HepG2 (cell line): ENCODE data around the gene GNL2. TPM values are rescaled to one million over a fixed set of nuclear protein-coding genes. Genes with fewer than 3 reads are reported as not detected.
"Not testable (repeated sequence)": the region's sequence is repeated elsewhere in the genome, so short reads cannot be mapped to it uniquely, and the experiment has no call there.

Experiments used
- ATAC-seq: fragments of 200-7000 bp; cut with Tn5 transposase; 3 replicates; pipeline ENCODE4 v1.9.1; 2020; ENCODE audit warnings: mild to moderate bottlenecking, moderate library complexity
- BruUV-seq: library from RNA; stranded (reverse); fragments of 400-500 nt; replicated peaks from 2 replicates; lab custom pipeline; 2021; lab: Mats Ljungman, UMichigan
- CTCF ChIA-PET: fragments of 300-600 bp; formaldehyde crosslinking; extraction: SDS; loops from one replicate; lab custom pipeline; 2021; ENCODE audit warnings: low total read pairs, inconsistent platforms, low intra/inter-chr PET ratio; lab: Yijun Ruan, JAX
- POLR2A ChIA-PET: fragments of 350-600 bp; sonication (Branson Sonifier 250); formaldehyde crosslinking; loops from one replicate; lab custom pipeline; 2020; ENCODE audit warnings: antibody characterized with exemption, inconsistent platforms; lab: Yijun Ruan, JAX
- DNase-seq: peaks from one replicate; pipeline ENCODE4 v3.0.0-alpha.2; 2015; ENCODE audit warnings: low spot score
- FAIRE-seq: peaks from 3 replicates; lab custom pipeline; 2011; peaks lifted over from hg19 to GRCh38; lab: Jason Lieb, UNC
- H2AFZ ChIP-seq: one replicate; pipeline ENCODE4 v1.6.1; 2011; ENCODE audit warnings: low read length, inconsistent platforms
- H3K27ac ChIP-seq: fragments of 300-600 bp; 3 replicates; pipeline ENCODE4 v1.8.0; 2011; ENCODE audit warnings: mixed run types, mild to moderate bottlenecking, mixed read lengths, low read length, inconsistent platforms; ENCODE audit not compliant: insufficient read depth; ENCODE audit errors: extremely low read length
- H3K27me3 ChIP-seq, 2 experiments: fragments of 200-600 bp in 1 of 2; 2 replicates in 1 of 2; 3 replicates in 1 of 2; pipeline versions ENCODE4 v1.6.0 to v1.8.0; 2011; ENCODE audit warnings: low read length in 2 of 2, mild to moderate bottlenecking in 2 of 2, moderate library complexity in 2 of 2, inconsistent platforms in 1 of 2; ENCODE audit not compliant: insufficient read depth in 2 of 2, control insufficient read depth in 1 of 2
- H3K36me3 ChIP-seq, 2 experiments: fragments of 200-600 bp in 1 of 2; replicated peaks in 1 of 2; 2 replicates in 1 of 2; 3 replicates in 1 of 2; pipeline versions ENCODE4 v1.5.1 to v1.8.0; 2011; ENCODE audit warnings: low read length in 2 of 2, inconsistent platforms in 1 of 2; ENCODE audit not compliant: insufficient read depth in 2 of 2, control insufficient read depth in 1 of 2
- H3K4me1 ChIP-seq: 2 replicates; pipeline ENCODE4 v1.5.1; 2012; ENCODE audit warnings: low read length, inconsistent platforms; ENCODE audit not compliant: insufficient read depth
- H3K4me2 ChIP-seq: 2 replicates; pipeline ENCODE4 v1.6.0; 2011; ENCODE audit warnings: low read depth, low read length, inconsistent platforms
- H3K4me3 ChIP-seq, 3 experiments: fragments of 200-600 bp in 1 of 3; sonication (generic), shearing (Covaris generic) in 1 of 3; replicated peaks in 1 of 3; 2 replicates each; pipeline ENCODE4 v1.5.1; 2011 to 2016; ENCODE audit warnings: low read length in 3 of 3, inconsistent platforms in 2 of 3, low read depth in 2 of 3, mild to moderate bottlenecking in 2 of 3, control low read depth in 1 of 3, mixed read lengths in 1 of 3; ENCODE audit not compliant: insufficient read depth in 1 of 3
- H3K79me2 ChIP-seq: one replicate; pipeline ENCODE4 v1.6.1; 2011; ENCODE audit warnings: low read length, inconsistent platforms; ENCODE audit not compliant: insufficient read depth
- H3K9ac ChIP-seq: 2 replicates; pipeline ENCODE4 v1.6.0; 2011; ENCODE audit warnings: mild to moderate bottlenecking, low read depth, low read length, inconsistent platforms; ENCODE audit not compliant: insufficient read depth
- H3K9me3 ChIP-seq: 2 replicates; pipeline ENCODE4 v1.5.1; 2012; ENCODE audit warnings: mild to moderate bottlenecking, low read length
- H4K20me1 ChIP-seq: 2 replicates; pipeline ENCODE4 v1.6.0; 2011; ENCODE audit warnings: inconsistent platforms, mild to moderate bottlenecking, low read length, moderate library complexity; ENCODE audit not compliant: insufficient read depth
- CREB1 ChIP-seq, 2 experiments: fragments of 450-650 bp in 1 of 2; IDR thresholded peaks; 2 replicates each; pipeline ENCODE4 v1.6.1; 2016 to 2017; ENCODE audit warnings: control low read depth in 1 of 2, mild to moderate bottlenecking in 1 of 2, missing compliant biosample characterization in 1 of 2, missing genetic modification characterization in 1 of 2
- MXD4 ChIP-seq: IDR thresholded peaks from 2 replicates; pipeline ENCODE4 v1.6.1; 2016; ENCODE audit warnings: mild to moderate bottlenecking, missing biosample characterization, missing genetic modification reagents
- ZBTB33 ChIP-seq: sonication (generic); formaldehyde crosslinking; IDR thresholded peaks from 2 replicates; pipeline ENCODE4 v1.4.0; 2020; ENCODE audit warnings: missing genetic modification reagents
- ZBTB38 ChIP-seq: sonication (generic); formaldehyde crosslinking; IDR thresholded peaks from 2 replicates; pipeline ENCODE4 v1.5.1; 2020; ENCODE audit warnings: mild to moderate bottlenecking, missing genetic modification reagents
- ZBTB39 ChIP-seq: sonication (generic); formaldehyde crosslinking; IDR thresholded peaks from 2 replicates; pipeline ENCODE4 v1.5.0; 2020; ENCODE audit warnings: missing genetic modification reagents
- WGBS: methylation state at CpG from one replicate; pipeline ENCODE4 v1.1.6; 2017; ENCODE audit warnings: low lambda C conversion rate; 5-methylcytosine and 5-hydroxymethylcytosine counted together
- in situ Hi-C: cut with HindIII; loops from 2 replicates; pipeline ENCODE4 v1.10.0; 2017; ENCODE audit warnings: low pct_unique_long_range_greater_than_20kb; ENCODE audit not compliant: extremely low pct_ligation_motif_present
- intact Hi-C: fragments of 100-400 bp; cut with micrococcal nuclease; formaldehyde crosslinking; loops from one replicate; pipeline ENCODE4 v1.10.0; 2022; ENCODE audit not compliant: unreplicated experiment
- polyA plus RNA-seq, 8 experiments: library from polyadenylated mRNA; depleted of rRNA in 3 of 8; stranded (reverse) in 7 of 8; unstranded in 1 of 8; fragments of >200 nt; fragmentation: Illumina TruSeq in 4 of 8; extraction: Trizol in 4 of 8; gene quantifications; 2 replicates each; pipeline versions ENCODE4 v1.2.1 to v1.2.3, GENCODE V29; 2011 to 2016; ENCODE audit warnings: low read depth in 4 of 8, missing spikeins in 1 of 8, mixed read lengths in 1 of 8; ENCODE audit not compliant: insufficient read depth in 1 of 8
- total RNA-seq, 5 experiments: library from RNA; depleted of rRNA; stranded (reverse); fragments of >200 nt; fragmentation: Illumina TruSeq; extraction: Trizol; gene quantifications; 2 replicates each; pipeline ENCODE4 v1.2.3, GENCODE V29; 2016; ENCODE audit warnings: low read depth in 1 of 5

Gene GNL2
- total and polyA plus RNA-seq, 2 of the 13 experiments (the other 11 are each of a cell fraction or from before 2014, with no cell fraction given), result 32.1 to 72.1 TPM

DNA sequence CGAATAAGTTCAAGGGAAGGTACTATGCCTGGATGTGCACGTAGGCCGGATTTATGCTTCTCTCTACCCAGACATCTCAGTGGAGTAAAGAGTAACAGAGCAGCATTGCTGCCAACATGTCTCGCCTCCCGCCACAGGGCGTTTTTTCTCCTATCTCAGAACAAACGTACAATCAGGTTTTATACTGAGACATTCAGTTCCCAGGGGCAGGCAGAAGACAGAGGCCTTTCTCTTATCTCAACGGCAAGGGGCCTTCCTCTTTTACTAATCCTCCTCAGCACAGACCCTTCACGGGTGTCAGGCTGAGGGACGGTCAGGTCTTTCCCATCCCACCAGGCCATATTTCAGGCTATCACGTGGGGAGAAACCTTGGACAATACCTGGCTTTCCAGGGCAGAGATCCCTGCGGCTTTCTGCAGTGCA, 35.8 kb downstream of the GNL2 start:
- BruUV-seq; POLR2A ChIA-PET; H3K36me3 ChIP-seq; FAIRE-seq; H4K20me1 ChIP-seq; intact Hi-C loops; H3K4me3 ChIP-seq; H3K9me3 ChIP-seq; H3K27ac ChIP-seq; CTCF ChIA-PET; H3K27me3 ChIP-seq; H3K79me2 ChIP-seq; DNase-seq; in situ Hi-C loops; ATAC-seq; H3K9ac ChIP-seq; H2AFZ ChIP-seq; TF ChIP-seq CREB1 (IDR thresholded peaks at IDR 0.05): not testable (repeated sequence)
- 66% methylated on average over 12 of the region's 12 CpGs for WGBS
- H3K4me2 ChIP-seq, result peak overlapping the region; percentile 11; the same call in 1 of the 2 replicates
- TF ChIP-seq CREB1 (CRISPR knock-in tag; IDR thresholded peaks at IDR 0.05) (peak; percentile 46; the same call in 1 of the 2 replicates), ZBTB38 (CRISPR knock-in tag) (peak; percentile 79; the same call in 1 of the 2 replicates), MXD4 (CRISPR knock-in tag) (0 out of 2 replicates have a peak, but pooled peaks have one; percentile 24), ZBTB39 (CRISPR knock-in tag) (peak; percentile 48; the same call in 1 of the 2 replicates), ZBTB33 (peak; percentile 51)
- peaks cover 63% of the 10 kb centered on the region for H3K4me1 ChIP-seq
